ENCODE measurements around the gene GPR137B.

GPR137B gene, protein sequence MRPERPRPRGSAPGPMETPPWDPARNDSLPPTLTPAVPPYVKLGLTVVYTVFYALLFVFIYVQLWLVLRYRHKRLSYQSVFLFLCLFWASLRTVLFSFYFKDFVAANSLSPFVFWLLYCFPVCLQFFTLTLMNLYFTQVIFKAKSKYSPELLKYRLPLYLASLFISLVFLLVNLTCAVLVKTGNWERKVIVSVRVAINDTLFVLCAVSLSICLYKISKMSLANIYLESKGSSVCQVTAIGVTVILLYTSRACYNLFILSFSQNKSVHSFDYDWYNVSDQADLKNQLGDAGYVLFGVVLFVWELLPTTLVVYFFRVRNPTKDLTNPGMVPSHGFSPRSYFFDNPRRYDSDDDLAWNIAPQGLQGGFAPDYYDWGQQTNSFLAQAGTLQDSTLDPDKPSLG

DNA sequence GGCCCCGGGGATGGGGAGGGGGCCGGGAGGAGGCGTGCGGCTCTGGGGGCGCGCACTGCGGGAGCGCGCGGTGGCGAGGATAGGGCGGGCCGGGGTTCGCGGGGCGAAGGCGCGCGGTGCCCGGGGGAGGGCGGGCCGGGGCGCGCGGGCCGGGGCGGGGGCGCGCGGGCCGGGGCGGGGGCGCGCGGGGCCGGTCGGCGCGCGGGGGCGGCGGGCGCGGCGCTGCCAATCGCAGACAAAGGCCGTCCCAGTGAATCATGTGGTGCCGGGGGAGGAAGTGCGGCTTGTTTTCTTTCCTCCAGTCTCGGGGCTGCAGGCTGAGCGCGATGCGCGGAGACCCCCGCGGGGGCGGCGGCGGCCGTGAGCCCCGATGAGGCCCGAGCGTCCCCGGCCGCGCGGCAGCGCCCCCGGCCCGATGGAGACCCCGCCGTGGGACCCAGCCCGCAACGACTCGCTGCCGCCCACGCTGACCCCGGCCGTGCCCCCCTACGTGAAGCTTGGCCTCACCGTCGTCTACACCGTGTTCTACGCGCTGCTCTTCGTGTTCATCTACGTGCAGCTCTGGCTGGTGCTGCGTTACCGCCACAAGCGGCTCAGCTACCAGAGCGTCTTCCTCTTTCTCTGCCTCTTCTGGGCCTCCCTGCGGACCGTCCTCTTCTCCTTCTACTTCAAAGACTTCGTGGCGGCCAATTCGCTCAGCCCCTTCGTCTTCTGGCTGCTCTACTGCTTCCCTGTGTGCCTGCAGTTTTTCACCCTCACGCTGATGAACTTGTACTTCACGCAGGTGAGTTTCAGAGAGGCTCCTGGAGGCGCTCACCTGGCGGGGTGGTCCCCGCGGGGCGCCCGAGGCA is at the start of gene GPR137B:
GPR137B (plus strand) TSS at position 287 of the 851 bp plus-strand sequence; CDS start at position 371, 84 bp downstream.
- peak; percentile 63 for DNase-seq

DNA sequence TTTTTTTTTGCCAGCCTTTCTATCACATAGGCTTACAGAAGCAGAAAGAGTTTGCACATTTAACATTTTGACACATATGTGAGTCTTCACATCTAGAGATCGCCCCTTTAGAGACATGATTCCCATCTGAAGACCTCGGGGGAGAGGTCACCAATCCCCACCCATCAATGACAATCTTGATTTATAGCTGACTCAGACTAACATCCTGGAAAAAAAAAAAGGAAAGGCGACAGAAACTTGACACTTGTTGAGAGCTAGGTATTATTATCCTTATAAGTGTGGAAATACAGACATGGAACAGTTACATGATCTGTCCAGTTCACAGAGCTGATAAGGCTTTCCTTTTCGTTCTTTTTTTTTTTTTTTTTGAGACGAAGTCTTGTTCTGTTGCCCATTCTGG is 49.4 kb upstream of the GPR137B start:
- DNase-seq: no peak

DNA sequence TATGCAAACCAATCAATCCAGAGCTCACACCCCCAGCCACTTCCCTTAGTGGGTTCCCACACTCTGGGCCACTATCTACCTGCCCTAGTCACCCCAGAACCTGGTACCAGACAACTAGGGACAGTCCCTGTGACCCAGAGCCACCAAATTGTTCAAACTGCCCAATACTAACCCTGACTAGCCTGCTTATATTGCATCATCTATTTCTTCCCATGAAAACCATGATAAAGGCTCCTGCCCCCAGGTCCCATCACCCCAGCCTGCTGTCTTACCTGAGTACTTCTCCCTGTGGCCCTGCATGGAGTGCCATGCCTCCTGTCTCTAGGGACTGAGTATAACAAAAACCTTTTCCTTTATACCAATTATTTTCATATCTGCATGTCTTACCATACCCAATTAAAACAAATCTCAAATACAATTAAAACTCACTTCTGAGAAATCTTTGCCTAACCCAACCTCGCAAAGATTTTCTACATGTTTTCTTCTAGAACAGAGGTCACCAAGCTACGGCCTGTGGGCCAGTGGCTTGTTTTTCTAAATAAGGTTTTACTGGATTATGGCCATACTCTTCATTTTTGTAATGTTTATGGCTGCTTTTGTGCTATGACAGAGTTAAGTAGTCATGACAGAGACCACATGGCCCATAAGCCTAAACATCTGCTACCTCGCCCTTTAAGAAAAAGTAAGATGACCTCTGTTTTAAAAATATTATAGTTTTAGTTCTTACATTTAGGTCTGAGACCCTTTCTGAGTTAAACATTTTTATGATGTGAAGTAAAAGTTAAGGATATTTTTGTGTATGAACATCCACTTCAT is 46.4 kb upstream of the GPR137B start:
- no peak for DNase-seq

DNA sequence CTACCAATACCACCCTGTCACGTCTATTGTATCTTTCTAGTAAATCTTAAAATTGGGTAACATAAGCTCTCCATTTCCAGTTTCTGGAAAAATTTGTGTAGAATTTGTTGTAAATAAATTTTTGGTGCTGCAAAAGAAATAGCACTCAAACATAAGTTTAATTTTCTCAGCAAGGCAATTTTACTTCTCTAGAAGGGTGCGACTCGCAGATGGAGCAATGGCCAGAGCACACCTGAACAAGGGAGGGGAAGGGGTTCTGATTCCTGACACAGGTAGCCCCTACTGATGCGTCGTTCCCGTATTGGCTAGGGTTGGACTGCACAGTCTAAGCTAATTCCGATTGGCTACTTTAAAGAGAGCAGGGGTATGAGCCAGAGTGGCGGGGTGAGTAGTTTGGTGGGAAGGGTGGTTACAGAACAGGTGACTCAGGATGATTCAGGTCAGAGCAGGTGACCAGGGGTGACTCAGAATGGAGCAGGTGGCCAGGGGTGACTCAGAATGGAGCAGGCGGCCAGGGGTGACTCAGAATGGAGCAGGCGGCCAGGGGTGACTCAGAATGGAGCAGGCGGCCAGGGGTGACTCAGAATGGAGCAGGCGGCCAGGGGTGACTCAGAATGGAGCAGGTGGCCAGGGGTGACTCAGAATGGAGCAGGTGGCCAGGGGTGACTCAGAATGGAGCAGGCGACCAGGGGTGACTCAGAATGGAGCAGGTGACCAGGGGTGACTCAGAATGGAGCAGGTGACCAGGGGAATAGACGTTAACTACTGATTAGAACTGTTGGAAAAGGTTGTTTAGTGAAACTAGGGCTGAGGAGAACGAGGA is 45.5 kb upstream of the GPR137B start:
- peak; percentile 67 for DNase-seq

DNA sequence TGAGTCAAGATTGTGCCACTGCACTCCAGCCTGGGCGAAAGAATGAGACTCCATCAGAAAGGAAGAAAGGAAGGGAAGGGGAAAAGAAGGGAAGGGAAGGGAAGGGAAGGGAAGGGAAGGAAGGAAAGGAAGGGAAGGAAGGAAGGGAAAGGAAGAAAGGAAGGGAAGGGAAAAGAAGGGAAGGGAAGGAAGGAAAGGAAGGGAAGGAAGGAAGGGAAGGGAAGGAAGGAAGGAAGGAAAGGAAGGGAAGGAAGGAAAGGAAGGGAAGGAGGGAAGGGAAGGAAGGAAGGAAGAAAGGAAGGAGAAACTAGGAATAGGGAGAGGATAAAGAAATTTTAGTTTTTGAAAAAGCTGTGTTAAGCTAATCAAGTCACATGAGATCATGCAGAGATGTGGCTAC is 44.1 kb upstream of the GPR137B start:
- DNase-seq: no peak

DNA sequence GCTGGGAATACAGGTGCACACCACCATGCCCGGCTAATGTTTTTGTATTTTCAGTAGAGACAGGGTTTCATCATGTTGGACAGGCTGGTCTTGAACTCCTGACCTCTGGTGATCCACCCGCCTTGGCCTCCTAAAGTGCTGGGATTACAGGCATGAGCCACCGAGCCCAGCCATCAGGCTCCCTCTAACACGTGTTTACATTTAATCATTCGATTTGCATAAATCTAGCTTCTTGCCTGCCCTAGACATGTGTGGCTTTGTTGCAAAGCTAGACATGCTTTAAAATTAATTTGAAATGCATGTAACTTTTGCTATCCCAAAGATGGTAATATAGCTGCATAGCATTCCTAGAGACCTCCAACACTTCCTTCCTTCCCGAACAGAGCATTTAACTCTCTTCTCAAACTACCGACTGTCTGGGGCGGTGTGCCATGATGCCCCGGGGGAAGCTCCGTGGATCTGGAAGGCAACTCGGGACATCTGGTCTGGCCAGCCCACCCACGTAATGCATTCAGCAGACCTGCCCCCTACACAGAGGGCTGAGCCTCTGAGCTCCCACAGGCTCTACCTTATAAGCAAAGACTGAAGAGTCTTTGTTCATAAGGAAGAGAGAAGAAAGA is 42.9 kb upstream of the GPR137B start:
- DNase-seq: peak; percentile 41

DNA sequence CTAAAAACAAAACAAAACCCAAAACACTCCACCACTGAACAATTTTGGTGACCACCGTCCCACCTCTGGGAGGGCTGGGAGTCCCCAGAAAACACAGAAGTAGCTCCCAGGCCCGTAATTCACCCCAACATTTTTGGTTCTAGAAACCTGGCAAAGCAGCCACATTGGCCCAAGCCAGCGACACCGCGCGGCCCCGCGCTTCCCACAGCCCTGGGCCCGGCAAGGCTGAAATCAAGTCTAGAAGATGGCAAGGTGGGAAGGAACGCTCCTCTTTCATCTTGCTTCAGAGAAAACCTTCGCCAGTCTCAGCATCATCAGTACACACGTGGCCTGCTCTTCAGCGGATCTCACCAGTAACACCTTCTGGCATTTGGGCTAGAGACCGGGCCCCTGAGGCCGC is 41.5 kb upstream of the GPR137B start:
- no peak for DNase-seq

DNA sequence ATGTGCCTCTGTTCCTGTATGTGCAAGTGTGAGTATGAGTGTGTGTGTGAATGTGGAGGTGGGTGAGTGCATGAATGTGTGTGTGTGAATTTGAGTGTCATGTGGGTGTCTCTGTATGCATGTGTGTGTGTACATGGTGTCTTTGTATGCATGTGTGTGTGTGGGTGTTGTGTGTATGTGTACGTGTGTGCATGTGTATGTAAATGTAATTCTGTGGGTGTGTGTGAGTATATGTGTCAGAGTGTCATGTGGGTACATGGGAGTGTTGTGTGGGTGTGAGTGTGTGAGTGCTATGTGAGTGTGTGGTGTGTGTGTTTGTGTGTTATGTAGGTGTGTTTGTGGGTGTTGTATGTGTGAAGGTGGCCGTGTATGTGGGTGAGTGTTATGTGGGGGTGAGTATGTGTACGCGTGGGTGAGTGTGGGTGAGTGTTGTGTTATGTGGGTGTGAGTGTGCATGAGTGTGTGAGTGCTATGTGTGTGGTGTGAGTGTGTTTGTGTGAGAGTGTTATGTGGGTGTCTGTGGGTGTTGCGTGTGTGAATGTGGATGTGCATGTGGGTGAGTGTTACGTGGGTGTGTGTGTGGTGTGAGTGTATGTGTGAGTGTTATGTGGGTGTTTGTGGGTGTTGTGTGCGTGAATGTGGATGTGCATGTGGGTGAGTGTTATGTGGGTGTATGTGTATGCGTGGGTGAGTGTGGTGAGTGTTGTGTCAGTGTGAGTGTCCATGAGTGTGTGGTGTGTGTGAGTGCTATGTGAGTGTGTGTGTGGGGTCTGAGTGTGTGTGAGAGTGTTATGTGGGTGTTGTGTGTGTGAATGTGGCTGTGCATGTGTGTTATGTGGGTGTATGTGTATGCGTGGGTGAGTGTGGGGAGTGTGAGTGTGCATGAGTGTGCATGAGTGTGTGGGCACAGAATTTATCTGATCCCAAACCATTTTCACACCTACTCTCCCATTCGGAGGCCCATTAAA is 40.8 kb upstream of the GPR137B start:
- no peak for DNase-seq

DNA sequence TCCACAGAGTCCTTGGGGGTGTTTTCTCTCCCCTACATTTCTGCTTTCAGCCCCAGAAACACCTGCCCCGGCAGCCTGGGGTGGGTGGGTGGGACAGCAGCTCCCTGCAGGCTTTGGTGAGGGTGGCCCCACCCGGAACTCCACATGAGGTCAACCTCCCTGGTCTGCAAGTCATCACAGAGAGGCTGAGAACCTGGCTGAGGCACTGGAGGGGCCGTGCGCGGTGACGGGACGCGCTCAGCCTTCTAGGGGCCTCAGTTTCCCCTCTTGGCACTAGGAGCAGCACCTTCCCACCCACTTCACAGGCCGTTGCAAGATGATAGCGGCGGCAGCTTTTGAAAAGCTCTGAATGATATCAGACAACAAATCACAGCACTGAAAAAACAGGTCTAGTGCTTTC is 39.7 kb upstream of the GPR137B start:
- DNase-seq: no peak

DNA sequence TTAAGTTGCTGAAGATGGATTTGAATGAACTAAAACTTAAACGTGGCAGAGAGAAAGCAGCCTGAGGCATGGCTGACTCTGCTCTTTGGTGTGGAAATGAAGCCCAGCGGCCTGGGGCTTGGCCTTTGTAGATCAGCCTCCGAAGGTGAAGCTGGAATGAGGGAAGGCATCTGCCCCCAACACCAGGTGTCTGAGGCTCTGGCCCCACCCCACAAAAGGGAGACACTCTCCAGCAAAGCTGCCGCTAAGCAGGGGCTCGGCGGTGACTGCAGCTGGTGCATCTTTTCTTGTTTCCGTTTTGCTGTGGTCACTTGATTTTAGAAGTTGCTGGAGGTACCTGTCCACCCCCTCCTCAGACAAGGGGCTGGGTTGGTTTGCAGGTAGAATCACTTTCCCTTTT is 39.3 kb upstream of the GPR137B start:
- no peak for DNase-seq

DNA sequence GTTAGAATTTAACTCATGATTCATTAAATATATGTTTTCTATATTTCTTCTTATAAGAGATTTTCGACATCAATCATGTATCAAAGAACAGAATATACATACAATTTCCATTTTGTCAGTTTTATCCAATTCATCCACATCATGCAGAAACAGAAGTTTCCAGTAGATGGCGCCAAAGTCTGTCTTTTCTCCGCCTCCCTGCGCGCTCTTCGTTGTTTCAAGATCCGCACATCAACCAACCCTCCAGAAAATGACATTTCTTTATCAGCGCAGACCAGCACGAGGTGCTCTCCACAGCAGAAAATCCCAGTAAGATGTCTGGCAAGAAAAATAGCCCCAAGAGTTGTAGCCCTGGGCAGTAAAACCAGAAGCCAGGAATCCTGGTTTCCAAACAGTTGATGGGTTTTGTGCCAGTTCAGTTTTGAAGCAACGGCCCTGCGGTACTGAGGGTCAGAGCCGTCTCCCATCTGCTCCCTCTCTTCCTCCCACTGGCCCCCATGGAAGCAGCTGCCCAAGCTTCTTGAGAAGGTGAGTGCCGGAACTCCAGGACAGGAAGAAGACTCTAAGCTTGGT is 38.6 kb upstream of the GPR137B start:
- DNase-seq: peak; percentile 57

DNA sequence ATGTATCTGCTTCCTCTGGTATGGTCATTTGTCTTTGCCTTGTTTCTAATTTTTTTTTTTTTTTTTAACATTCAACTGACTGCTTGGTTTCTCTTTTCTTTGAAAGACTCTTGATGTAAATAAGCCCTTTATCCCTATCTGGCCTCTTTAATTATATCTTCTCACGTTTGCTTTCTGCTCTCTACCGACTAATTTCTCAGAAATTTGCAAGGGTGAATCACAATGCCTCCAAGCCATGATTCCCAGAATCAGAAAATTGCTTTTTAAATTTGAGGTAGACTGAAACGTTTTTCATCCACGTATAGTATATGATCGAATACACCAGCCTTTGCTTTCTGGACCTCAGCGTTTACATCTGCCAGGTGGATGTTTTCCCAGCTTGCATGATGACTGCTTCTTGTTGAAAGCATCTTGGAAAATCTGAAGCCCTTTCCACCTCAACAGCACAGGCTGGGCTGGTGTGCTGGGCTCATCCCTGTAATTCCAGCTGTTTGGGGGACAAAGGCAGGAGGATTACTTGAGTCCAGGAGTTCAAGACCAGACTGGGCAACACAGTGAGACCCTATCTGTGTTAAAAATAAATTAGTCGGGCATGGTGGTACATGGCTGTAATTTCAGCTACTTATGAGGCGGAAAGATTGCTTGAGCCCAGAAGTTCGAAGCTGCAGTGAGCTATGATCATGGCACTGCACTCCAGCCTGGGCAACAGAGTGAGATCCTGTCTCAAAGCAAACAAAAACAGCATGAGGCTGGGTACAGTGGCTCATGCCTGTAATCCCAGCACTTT is 35.0 kb upstream of the GPR137B start:
- DNase-seq: no peak

DNA sequence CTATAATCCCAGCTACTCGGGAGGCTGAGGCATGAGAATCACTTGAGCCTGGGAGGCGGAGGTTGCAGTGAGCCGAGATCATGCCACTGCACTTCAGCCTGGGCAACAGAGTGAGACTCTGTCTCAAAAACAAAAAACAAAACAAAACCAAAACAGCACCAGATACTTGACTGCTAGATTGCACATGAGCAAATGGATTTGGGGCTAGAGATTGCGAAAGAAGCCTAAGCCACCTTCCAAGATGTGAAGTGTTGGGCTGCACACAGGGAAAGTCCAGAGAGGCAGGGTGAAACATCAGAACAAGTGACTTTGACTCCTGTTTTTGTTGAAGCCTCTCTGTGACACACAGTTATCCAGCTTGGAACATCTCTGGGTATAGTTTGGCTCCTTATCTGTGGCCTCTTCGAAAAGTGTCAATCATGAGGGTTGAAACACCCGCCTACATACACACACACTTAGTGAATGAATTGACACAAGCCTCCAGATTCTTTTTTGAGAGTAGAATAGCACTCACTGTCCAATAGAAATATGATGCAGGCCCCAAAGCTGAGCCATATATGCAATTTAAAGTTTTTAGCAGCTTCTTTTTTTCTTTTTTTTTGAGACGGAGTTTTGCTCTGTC is 34.2 kb upstream of the GPR137B start:
- DNase-seq: no peak

DNA sequence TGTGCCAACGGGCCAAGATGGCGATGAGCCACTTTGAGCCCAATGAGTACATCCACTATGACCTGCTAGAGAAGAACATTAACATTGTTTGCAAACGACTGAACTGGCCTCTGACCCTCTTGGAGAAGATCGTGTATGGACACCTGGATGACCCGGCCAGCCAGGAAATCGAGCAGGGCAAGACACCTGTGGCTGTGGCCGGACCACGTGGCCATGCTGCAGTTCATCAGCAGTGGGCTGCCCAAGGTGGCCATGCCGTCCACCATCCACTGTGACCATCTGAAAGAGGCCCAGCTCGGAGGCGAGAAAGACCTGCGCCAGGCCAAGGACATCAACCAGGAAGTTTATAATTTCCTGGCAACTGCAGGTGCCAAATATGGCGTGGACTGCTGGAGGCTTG is 32.2 kb upstream of the GPR137B start:
- no peak for DNase-seq

DNA sequence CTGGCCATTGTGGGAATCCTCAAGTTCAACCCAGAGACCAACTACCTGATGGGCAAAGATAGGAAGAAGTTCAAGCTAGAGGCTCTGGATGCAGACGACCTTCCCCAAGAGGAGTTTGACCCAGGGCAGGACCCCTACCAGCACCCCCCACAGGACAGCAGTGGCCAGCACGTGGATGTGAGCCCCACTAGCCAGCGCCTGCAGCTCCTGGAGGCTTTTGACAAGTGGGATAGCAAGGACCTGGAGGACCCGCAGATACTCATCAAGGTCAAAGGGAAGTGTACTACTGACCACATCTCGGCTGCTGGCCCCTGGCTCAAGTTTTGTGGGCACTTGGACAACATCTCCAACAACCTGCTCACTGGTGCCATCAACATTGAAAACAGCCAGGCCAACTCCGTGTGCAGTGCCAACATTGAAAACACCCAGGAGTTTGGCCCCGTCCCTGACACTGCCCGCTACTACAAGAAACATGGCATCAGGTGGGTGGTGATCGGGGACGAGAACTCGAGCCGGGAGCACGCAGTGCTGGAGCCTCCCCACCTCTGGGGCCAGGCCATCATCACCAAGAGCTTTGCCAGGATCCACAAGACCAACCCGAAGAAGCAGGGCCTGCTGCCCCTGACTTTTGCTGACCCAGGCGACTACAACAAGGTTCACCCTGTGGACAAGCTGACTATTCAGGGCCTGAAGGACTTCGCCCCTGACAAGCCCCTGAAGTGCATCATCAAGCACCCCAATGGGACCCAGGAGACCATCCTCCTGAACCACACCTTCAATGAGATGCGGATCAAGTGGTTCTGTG is 30.6 kb upstream of the GPR137B start:
- DNase-seq: no peak

DNA sequence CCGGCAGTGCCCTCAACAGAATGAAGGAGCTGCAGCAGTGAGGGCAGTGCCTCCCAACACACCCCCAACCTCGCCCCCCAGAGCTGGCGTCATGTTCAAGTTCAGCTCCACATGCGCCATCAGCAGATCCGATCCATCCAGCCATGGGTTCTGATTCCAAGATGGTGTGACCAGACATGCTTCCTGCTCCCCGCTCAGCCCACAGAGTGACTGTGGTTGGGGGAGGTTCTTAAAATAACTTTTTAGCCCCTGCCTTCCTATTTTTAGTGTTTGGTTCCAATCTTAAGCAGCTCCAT is 30.1 kb upstream of the GPR137B start:
- no peak for DNase-seq

DNA sequence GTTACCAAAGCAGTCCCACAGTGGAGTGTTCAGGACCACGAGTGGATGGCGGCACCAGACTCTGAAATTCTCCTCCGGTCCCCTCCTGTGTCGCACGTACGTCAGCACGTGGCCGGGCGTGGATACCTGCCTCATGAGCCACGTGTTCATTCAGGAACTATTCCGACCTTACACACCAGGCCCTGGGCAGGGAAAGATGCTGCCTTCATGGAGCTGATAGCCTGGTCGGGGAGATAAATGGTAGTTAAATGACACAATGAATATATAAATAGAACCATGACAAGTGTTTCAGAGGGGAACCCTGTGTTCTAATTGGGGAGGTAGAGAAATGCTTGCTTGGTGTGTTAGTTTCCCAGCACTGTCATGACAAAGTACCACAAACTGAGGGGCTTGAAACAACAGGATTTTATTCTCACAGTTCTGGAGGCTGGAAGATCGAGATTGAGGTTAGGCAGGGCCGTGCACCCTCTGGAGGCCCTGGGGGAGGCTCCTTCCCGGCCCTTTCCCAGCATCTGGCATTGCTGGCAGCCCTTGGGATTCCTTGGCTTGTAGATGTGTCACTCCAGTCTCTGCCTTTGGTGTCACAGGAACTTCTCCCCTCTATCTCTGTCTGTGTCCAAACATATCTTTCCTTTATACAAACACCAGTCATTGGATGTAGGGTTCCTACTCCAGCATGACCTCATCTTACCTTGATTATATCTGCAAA is 28.9 kb upstream of the GPR137B start:
- DNase-seq: no peak

Data from EL (cell line).